PC-3 (cell line): Measurements from ENCODE around the gene TAP1.

Source experiments
- EZH2 ChIP-seq: fragments of 300-600 bp; sonication (generic); IDR thresholded peaks from one replicate; pipeline ENCODE4 v1.6.1; 2017; ENCODE audit warnings: antibody characterized with exemption, mild to moderate bottlenecking, low read length; ENCODE audit not compliant: unreplicated experiment
- EZH2phosphoT487 ChIP-seq: fragments of 300-600 bp; sonication (generic); IDR thresholded peaks from 2 replicates; pipeline ENCODE4 v1.6.1; 2018; ENCODE audit warnings: mild to moderate bottlenecking, antibody characterized with exemption, low read length, borderline replicate concordance
- TF ChIP-seq, protein P1 (sequence below): fragments of 300-600 bp; sonication (generic); conservative IDR thresholded peaks from 2 replicates; pipeline ENCODE4 v1.5.1; 2017; ENCODE audit warnings: antibody characterized with exemption, low read depth, mild to moderate bottlenecking, low read length

DNA sequence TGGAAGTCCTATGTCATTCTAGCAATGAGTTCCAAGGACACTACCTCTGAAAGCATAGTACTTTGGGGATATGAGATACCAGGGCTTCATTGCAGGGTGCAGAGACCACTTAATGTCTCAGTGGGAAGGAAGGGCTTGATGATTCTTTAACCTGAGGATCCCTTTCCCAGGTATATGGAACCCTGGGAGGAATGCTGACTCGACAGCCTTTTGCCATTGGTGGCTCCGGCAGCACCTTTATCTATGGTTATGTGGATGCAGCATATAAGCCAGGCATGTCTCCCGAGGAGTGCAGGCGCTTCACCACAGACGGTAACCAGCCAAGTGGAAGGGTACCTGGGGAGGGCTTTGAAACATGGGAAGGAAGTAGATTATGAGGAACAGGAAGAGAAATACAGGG is 4.7 kb upstream of the TAP1 start:
- TF ChIP-seq EZH2 (no peak), EZH2phosphoT487 (no peak)
- TF ChIP-seq, protein P1, sequence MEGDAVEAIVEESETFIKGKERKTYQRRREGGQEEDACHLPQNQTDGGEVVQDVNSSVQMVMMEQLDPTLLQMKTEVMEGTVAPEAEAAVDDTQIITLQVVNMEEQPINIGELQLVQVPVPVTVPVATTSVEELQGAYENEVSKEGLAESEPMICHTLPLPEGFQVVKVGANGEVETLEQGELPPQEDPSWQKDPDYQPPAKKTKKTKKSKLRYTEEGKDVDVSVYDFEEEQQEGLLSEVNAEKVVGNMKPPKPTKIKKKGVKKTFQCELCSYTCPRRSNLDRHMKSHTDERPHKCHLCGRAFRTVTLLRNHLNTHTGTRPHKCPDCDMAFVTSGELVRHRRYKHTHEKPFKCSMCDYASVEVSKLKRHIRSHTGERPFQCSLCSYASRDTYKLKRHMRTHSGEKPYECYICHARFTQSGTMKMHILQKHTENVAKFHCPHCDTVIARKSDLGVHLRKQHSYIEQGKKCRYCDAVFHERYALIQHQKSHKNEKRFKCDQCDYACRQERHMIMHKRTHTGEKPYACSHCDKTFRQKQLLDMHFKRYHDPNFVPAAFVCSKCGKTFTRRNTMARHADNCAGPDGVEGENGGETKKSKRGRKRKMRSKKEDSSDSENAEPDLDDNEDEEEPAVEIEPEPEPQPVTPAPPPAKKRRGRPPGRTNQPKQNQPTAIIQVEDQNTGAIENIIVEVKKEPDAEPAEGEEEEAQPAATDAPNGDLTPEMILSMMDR = no peak
